Hematopoietic multipotent progenitor cell treated with erythropoietin and hydrocortisone succinate and interleukin-3 and kit ligand, for 15 days (in vitro differentiated cells): ENCODE data around the gene STX1B.

ENCODE experiments used
- DNase-seq: peaks from one replicate; pipeline ENCODE4 v3.0.0-alpha.2; 2015; ENCODE audit warnings: low spot score

The STX1B gene

DNA sequence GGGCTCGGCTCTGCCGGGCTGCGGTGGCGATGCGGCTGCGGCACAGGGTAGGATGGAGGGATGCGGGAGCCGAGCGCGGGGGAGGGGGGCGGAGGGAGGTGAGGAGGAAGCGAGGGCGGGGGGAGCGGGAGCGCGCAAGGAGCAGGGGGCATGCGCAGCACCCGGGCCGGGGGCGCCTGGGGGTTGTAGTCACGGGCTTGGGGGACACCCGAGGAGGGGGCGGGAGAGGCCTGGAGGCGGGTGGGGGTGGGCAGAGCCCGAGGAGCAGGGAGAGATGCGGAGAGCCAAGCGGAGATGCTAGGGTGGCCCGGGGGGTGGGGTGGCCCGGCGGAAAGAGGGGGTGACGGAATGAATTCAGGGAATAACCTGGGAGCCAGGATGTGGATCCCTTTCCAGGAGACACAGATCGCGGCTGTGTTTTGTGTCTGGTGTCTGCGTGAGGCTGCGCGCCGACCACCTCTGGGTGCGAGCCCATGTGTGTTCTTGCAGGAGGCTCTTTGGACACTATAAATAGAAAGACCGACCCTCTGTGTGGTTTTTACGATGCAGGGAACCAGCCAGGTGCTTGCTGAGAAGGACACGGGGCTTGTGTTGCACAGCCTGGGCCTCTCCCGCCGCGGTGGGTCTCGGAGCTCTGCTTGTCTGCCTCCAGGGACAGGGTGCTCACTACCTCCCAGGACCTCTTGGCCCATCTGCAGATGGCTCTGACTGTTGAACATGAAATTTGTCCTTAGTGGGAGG, at the start of gene STX1B:
Gene STX1B (minus strand): TSS at position 54 of the 741 bp plus-strand sequence. CDS start 242 bp downstream, outside the sequence.
- no peak for DNase-seq

GRCh38 chr16:31055613-31056012, 45.2 kb upstream of the STX1B start:
- no peak for DNase-seq

- peak; percentile 18 for DNase-seq
Measured at GRCh38 chr16:31052114-31052513, 41.7 kb upstream of the STX1B start.

DNA sequence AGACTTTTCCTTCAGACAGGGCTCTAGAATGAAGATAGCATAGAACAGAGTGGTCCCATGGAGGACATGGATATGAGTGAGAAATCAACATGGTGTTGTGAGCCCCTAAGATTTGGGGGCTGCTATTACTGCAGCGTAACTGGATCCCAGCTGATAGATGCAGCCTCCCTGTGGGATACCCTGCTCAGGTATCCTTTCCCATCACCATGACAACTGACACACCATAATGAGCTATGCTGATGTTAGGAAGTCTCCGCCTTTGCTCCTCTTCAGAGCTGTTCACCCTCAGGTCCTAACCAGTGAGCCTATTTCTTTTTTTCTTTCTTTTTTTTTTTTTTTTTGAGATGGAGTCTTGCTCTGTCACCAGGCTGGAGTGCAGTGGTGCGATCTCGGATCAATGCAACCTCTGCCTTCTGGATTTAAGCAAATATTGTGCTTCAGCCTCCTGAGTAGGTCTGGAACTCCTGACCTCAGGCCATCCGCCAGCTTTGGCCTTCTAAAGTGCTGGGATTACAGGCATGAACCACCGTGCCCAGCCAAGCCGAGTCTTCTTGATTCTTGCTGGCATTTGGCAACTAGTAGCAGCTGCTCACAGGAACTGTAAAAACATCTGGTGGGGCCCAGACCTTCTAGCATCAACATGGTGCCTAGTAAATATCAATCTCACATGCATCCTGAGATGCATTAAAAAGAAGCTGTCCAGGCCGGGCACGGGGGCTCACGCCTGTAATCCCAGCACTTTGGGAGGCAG, 40.0 kb upstream of the STX1B start:
- no peak for DNase-seq

GRCh38 chr16:31043898-31044481, 33.6 kb upstream of the STX1B start:
- no peak for DNase-seq

- no peak for DNase-seq
Measured at GRCh38 chr16:31043352-31043751, 32.9 kb upstream of the STX1B start.

- no peak for DNase-seq
Measured at GRCh38 chr16:31042866-31043265, 32.4 kb upstream of the STX1B start.

DNA sequence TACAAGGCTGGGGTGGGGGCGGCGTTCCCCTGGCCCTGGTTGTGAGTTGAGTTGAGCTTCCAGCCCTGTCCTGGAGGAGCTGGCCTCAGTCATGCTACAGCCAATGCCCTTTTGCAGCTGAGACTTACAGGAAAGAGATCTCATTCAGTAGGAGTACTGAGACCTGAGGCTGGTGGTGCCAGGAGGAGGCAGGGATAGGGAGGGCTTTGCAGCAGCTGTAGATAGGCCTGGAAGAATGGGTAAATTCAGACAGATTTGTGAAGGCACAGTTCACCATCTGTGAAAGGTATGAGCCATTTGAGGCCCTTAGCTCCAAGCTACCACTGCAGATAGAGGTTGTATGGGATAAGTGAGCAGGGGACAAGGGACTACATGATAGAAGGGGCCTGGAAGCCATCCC, 28.6 kb upstream of the STX1B start:
- no peak for DNase-seq

DNA sequence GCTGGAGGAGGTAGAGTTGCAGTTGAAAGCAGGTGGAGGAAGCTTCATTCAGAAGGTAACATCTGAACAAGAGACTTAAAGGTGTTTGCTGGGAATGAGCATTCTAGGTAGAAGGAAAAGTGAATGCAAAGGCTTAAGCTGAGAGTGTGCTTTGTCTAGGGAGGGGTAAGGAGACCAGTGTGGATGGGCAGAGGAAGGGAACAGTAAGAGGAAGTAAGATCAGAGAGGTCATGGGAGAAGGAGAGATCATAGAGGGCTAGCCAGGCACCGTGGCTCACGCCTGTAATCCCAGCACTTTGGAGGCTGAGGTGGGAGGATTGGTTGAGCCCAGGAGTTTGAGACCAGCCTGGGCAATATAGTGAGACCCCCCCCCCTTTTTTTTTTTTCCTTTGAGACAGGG, 26.3 kb upstream of the STX1B start:
- DNase-seq: no peak

GRCh38 chr16:31033709-31034492, 23.5 kb upstream of the STX1B start:
- peak; percentile 93 for DNase-seq

GRCh38 chr16:31032736-31033708, 22.6 kb upstream of the STX1B start, which contains the start of gene STX4:
STX4 (plus strand) TSS chr16:31033558; CDS start chr16:31033806, 248 bp downstream.
- peak; percentile 99 for DNase-seq

GRCh38 chr16:31031276-31031675, 20.8 kb upstream of the STX1B start:
- no peak for DNase-seq

GRCh38 chr16:31029272-31029671, 18.8 kb upstream of the STX1B start:
- no peak for DNase-seq

GRCh38 chr16:31025339-31025738, 14.9 kb upstream of the STX1B start:
- DNase-seq: no peak

DNA sequence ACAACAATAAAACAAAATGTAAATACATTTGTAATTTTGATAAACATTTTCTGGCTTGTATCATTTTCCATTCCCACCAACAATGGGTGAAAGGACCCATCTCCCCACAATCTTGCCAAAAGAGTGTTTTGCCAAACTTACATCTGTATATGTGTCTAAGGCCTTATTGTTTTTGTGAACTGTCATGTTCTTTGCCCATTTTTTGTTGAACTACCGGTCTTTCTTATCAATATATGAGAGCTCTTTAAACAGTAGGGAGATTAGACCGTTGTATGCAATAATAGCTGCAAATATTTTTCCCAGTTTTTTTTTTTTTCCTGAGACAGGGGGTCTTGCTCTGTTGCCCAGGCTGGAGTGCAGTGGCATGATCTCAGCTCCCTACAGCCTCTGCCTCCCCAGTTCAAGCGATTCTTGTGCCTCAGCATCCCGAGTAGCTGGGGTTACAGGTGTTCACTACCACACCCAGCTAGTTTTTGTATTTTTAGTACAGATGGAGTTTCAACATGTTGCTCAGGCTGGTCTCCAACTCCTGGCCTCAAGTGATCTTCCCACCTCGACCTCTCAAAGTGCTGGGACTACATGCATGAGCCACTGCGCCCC, 13.3 kb upstream of the STX1B start:
- no peak for DNase-seq

DNA sequence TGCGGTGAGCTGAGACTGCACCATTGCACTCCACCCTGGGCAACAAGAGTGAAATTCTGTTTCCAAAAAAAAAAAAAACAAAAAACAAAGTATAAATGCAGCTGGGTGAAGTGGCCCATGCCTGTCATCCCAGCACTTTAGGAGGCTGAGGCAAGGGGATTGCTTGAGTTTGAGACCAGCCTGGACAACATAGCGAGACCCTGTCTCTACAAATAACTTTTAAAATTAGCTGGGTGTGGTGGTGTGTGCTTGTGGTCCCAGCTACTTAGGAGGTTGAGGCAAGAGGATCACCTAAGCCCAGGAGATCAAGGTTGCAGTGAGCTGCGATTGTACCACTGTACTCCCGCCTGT, 12.8 kb upstream of the STX1B start:
- no peak for DNase-seq

DNA sequence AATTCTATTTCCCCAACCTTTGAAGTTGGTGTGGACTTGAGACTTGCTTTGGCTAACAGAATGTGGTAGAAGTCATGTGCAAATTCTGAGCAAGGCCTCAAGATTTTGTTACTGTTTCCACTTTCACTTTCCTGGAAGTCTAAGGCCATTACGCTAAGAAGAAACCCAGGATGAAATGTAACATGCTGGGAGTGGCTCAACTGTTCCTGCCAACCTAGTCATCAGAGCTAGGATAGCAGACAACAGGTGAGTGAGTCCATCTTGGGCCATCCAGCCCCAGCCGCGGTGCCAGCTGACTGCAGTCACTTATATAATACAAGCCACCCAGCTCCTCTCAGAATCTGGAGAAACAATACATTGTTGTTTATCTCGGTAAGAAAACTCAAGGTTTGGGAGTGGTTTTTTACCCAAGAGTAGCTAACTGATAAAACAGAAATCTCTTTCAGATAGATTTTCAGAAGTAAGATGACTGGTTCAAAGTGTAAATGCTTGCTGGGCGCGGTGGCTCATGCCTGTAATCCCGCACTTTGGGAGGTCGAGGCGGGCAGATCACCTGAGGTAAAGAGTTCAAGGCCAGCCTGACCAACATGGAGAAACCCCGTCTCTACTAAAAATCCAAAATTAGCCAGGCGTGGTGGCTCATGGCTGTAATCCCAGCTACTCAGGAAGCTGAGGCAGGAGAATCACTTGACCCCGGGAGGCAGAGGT, 12.3 kb upstream of the STX1B start:
- no peak for DNase-seq

GRCh38 chr16:31020536-31020935, 10.1 kb upstream of the STX1B start:
- no peak for DNase-seq

- peak; percentile 76 for DNase-seq
Measured at GRCh38 chr16:31017756-31018155, 7.3 kb upstream of the STX1B start.

DNA sequence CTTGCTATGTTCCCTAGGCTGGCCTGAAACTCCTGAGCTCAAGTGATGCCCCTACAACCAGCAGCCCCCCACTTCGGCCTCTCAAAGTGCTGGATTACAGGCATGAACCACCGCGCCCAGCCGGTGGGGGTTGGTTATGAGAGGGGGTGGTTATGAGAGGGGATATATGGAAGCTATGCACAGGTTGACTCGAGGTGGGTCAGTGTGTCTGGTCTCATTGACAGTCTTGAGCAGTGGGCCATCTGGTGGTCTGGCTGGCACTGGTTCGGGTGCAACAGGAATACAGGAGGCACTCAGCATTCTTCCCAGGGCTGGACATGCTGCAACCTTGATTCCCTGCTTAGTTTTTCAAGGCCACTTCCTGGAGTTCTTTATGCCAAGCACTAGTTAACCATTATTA, 5.6 kb upstream of the STX1B start:
- DNase-seq: no peak
